VCaP (cell line): ENCODE data around the gene XPO6.

Source experiments
- H3K27ac ChIP-seq: fragments of 450-650 bp; 2 replicates; pipeline ENCODE4 v1.5.1; 2017
- TF ChIP-seq, protein P1 (sequence below): fragments of 450-650 bp; conservative IDR thresholded peaks from 2 replicates; pipeline ENCODE4 v1.5.1; 2017; ENCODE audit warnings: mild to moderate bottlenecking, moderate library complexity

Gene XPO6

DNA sequence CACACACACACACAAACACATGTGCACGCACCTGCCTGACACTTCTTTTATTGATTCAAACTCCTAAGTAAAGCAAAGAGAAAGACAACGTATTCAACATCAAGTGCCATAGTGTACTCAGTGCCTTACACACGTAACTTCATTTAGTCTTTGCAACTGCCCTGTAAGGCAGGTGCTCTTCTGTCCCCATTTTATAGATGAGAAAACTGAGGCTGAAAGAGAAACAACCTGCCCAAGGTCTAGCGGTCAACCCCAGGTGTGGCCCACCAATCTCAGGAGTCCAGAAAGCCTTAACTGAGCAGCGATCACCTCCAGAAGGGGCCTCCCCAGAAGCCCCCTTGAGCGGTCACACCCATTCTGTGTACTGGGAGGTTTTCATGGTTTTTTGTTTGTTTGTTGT, 137.9 kb downstream of the XPO6 start:
- TF ChIP-seq, protein P1, sequence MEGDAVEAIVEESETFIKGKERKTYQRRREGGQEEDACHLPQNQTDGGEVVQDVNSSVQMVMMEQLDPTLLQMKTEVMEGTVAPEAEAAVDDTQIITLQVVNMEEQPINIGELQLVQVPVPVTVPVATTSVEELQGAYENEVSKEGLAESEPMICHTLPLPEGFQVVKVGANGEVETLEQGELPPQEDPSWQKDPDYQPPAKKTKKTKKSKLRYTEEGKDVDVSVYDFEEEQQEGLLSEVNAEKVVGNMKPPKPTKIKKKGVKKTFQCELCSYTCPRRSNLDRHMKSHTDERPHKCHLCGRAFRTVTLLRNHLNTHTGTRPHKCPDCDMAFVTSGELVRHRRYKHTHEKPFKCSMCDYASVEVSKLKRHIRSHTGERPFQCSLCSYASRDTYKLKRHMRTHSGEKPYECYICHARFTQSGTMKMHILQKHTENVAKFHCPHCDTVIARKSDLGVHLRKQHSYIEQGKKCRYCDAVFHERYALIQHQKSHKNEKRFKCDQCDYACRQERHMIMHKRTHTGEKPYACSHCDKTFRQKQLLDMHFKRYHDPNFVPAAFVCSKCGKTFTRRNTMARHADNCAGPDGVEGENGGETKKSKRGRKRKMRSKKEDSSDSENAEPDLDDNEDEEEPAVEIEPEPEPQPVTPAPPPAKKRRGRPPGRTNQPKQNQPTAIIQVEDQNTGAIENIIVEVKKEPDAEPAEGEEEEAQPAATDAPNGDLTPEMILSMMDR = no peak
- H3K27ac ChIP-seq = no peak overlapping the region

DNA sequence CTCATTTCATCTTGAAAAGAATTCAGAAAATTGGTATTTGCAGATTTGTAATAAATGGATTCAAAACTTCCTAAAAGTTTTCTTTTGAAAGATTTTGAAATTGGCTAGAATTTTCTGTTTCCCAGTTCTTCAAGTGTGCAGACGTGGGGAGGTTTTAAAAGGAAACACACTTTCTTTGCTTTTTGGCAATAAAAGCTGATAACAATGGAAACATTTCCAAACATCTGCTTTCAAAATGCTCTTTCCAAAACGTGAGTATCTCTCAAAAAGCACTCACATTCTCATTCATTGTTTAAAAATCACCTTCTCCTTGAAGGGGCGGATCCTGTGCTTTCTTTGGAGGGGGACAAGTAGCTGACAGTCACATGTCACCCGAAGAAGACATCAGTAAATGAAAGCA, 139.7 kb downstream of the XPO6 start:
- TF ChIP-seq, protein P1 = no peak
- H3K27ac ChIP-seq = no peak overlapping the region

DNA sequence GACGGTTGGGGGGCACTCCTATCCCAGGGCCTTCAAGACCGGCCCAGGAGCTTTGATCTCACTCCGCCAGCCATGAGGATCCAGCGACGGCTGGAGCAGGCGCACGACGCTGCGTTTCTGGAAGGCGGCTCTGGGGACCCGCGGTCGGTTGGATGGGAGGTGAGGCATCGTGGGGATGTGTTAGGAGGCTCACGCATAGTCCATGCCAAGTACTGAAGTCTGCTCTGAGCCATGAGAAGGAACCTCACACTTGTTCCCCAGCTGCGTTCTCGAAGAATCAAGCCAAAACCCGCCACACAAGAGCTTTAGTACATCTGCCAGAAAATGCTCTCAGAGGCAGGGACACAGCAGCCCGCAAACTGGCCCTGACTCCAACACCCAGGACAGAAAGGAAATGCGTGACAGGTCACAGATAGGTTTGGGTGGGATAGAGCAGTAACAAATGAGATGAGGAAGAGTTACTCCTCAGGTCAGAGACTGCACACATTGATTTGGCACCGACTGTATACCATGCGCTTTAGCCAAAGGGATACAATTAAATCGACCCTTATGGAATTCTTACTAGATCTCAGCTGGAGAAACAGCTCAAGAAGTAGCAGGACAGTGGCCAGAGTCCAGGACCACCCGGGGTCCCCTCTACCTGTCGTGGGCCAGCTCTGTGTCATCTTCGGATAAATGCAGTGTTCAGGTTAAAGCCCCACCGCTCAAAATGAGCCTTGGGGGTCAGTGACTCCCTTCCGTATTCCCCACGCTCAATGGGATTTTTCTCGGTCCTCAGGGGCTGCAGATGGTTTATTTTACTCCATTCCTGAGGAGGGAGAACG, 141.6 kb downstream of the XPO6 start:
- H3K27ac ChIP-seq = no peak overlapping the region
- TF ChIP-seq, protein P1 = no peak

DNA sequence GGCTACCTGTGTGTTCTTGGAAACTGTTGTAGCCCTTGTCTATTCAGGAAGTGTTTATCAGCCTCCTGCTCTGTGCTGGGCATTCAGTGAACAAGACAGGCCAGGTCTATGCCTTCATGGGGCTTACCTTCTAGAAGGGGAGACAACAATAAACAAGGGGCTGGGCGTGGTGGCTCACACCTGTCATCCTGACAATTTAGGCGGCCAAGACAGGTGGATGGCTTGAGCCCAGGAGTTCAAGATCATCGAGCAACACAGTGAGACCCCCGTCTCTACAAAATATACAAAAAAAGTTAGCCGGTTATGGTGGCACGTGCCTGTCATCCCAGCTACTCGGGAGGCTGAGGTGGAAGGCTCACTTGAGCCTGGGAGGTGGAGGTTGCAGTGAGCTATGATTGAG, 142.8 kb downstream of the XPO6 start:
- H3K27ac ChIP-seq = no peak overlapping the region
- TF ChIP-seq, protein P1 = no peak

DNA sequence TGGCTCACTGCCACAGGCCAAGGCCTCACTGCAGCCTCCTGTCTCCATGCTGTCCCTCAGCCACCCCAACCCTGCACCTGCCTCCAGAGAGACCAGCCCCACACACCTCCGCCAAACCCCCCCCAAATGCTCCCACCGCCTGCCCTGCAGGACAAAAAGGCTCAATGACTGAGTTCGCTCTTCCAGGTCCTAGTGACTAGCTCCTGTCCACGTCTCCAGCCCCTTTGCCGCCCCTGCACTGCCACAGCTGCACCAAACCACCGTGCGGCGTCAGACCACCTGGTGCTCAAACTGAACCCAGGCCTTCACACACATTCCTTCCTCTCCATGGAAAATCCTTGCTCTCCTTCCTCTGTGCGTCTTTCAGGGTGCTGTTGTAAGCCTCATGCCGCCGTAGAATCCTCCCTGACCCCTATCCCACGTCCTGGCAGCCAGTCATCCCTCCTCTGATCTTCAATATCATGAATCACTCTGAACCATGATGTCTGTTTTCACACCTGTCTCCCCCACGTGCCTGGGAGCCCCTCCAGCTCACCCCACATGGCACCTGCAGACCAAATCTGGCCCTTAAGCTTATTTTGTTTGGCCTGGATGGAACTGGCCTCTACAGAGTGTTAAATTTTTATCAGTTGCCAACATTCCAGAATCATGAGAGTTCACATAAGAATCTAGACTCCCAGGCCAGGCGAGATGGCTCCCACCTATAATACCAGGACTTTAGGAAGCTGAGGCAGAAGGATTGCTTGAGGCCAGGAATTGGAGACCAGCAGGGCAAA, 144.0 kb downstream of the XPO6 start:
- TF ChIP-seq, protein P1 = no peak
- H3K27ac ChIP-seq = no peak overlapping the region

DNA sequence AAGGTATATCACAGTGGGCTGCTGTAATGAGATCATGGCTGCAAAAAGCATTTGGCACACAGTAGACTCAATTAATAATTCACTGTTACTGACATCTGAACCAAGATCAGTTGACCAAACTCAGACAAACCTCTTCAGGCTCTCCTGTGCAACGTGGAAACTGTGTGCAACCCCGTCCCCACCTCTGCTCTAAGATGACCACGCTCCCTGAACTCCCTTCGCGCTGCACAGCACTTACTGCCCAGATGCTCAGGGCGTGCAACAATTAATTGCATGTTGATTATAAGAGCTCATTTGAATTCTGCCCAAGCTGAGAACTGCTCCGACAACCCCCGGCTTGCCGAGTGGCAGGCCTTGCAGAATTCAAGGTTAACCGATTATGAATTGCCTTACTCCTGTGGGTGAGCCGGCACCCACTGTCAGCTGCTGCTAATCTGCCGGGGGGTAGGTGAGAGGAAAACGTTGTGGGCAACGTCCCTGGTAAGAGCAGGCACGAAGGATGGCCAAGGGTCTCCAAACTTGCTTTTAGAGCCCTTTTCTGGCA, 147.0 kb downstream of the XPO6 start:
- TF ChIP-seq, protein P1 = no peak
- H3K27ac ChIP-seq = no peak overlapping the region

DNA sequence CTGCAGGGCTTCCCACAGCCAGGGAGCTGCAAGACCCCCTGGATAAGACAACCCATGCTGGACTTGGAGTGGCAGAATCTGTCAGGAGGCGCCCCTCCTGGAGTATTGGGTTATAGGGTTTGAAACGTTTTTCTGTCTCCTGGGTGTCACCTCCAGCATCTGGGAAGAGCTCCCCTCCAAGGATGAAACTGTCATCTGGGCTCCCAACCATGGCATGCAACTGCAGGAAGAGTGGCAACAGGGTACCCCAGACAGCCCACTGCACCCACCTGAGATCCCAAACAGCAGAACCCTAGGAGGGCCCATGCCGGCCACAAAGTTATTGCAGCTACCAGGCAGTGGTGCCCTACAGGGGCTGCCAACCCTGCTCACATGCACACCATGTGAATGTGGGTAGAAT, 147.6 kb downstream of the XPO6 start:
- TF ChIP-seq, protein P1 = no peak
- no peak overlapping the region for H3K27ac ChIP-seq
